Measurements from ENCODE around the gene BMS1.

The BMS1 gene

DNA sequence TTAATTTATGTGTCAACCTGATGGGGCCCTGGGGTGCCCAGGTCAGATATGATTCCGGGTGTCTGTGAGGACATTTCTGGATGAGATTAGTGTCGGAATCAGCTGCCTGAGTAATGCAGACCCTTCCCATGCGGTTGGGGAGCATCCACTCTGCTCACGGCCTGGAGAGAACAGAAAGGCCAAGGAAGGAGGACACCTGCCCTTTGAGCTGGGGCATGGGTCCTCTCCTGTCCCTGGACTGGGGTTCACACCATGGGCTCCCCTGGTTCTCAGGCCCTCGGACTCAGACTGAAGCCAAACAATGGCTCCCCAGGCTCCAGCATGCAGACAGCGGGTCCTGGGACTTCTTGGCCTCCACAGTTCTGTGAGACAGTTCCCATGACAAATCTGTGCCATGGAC, 94.3 kb downstream of the BMS1 start:
- no peak for ATAC-seq (replicated peaks)
- H3K9me3 Mint-ChIP-seq = peaks cover 8 to 10% of the 10 kb centered on the region in 2 donors

GRCh38 chr10:42877496-42878030, 95.0 kb downstream of the BMS1 start:
- no peak for DNase-seq
- ATAC-seq (replicated peaks) = no peak
- Mint-ChIP-seq H3K4me3 (no peak overlapping the region), H3K4me1 (no peaks in the 10 kb centered on the region), H3K27ac (no peak overlapping the region), H3K27me3 (peaks cover 0 to 4% of the 10 kb centered on the region in 2 donors), H3K36me3 (no peaks in the 10 kb centered on the region), H3K9me3 (peaks cover 13 to 16% of the 10 kb centered on the region in 2 donors)

More for the DNA sequence above, 94.3 kb downstream of the BMS1 start:
- Mint-ChIP-seq H3K4me3 (no peak overlapping the region), H3K36me3 (no peaks in the 10 kb centered on the region), H3K27me3 (peaks cover 0 to 4% of the 10 kb centered on the region in 2 donors), H3K4me1 (no peaks in the 10 kb centered on the region), H3K27ac (no peak overlapping the region)
- no peak for DNase-seq

- Mint-ChIP-seq H3K27me3 (peaks cover 0 to 4% of the 10 kb centered on the region in 2 donors), H3K4me3 (no peak overlapping the region), H3K4me1 (no peaks in the 10 kb centered on the region), H3K36me3 (no peaks in the 10 kb centered on the region), H3K9me3 (peaks cover 15 to 20% of the 10 kb centered on the region in 2 donors), H3K27ac (no peak overlapping the region)
- ATAC-seq (replicated peaks) = no peak
- DNase-seq = no peak
These were observed 95.7 kb downstream of the BMS1 start for GRCh38 chr10:42878134-42878820.

DNA sequence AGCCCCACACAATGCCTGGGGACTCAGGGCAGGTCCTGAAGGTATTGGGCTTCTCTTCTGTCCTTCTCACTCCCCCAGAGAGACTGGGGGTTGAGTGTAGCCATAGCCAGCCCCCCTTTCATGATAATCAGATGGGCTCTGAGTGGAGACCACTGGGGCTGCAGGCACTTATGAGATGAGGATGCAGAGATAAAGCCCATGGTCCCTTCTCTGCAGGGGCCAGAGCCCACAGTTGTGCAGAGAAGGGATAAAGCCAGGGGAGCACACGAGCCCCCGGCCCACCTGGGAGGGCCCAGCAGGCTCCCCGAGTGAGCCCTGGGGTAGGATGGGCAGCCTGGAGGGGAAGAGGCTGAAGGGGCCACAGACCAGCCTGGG, 96.2 kb downstream of the BMS1 start:
- Mint-ChIP-seq H3K27ac (no peak overlapping the region), H3K9me3 (peaks cover 15 to 20% of the 10 kb centered on the region in 2 donors), H3K36me3 (no peaks in the 10 kb centered on the region), H3K4me3 (no peak overlapping the region), H3K27me3 (peaks cover 0 to 4% of the 10 kb centered on the region in 2 donors), H3K4me1 (no peaks in the 10 kb centered on the region)
- DNase-seq (no peak), ATAC-seq (replicated peaks) (no peak)

GRCh38 chr10:42879380-42880254, 97.0 kb downstream of the BMS1 start:
- ATAC-seq (replicated peaks) (no peak), DNase-seq (no peak)
- Mint-ChIP-seq H3K27me3 (peaks cover 0 to 4% of the 10 kb centered on the region in 2 donors), H3K9me3 (peaks cover 17 to 20% of the 10 kb centered on the region in 2 donors), H3K4me3 (no peak overlapping the region), H3K27ac (no peak overlapping the region), H3K36me3 (no peaks in the 10 kb centered on the region), H3K4me1 (no peaks in the 10 kb centered on the region)

GRCh38 chr10:42880255-42880620, 97.6 kb downstream of the BMS1 start:
- ATAC-seq (replicated peaks) = no peak
- Mint-ChIP-seq H3K4me3 (no peak overlapping the region), H3K27ac (no peak overlapping the region), H3K9me3 (peaks cover 17 to 20% of the 10 kb centered on the region in 2 donors), H3K36me3 (no peaks in the 10 kb centered on the region), H3K27me3 (peaks cover 0 to 4% of the 10 kb centered on the region in 2 donors), H3K4me1 (no peaks in the 10 kb centered on the region)
- no peak for DNase-seq

DNA sequence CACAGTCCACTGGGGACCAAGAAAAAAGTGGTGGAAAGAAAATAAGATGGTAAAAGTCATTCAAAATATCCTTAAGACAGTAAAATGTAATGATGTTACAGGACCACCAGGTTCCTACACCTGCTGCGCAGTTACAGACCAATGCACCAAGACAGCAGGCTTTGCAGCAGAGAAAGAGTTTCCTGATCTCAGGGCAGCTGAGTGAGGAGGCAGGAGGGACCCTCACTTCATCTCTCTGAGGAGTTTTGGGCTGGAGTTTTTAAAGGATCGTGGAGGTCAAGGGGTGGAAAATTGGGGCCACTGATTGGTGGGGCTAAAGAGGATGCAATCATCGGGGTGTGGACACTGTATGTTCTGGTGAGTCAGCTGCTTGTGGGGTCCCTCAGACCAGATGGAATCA, 100.0 kb downstream of the BMS1 start:
- ATAC-seq (replicated peaks) = no peak
- H3K4me3 Mint-ChIP-seq = no peak overlapping the region
- H3K4me1 Mint-ChIP-seq = no peaks in the 10 kb centered on the region
- no peaks in the 10 kb centered on the region for H3K36me3 Mint-ChIP-seq
- no peak overlapping the region for H3K27ac Mint-ChIP-seq
- peaks cover 17 to 20% of the 10 kb centered on the region in 2 donors for H3K9me3 Mint-ChIP-seq
- no peak for DNase-seq
- peaks cover 0 to 4% of the 10 kb centered on the region in 2 donors for H3K27me3 Mint-ChIP-seq

Measured in stimulated activated naive B cell treated with anti-CD40 and anti-IgM and Interleukin-4, amounts not matched to agents 10 μg/mL and 1 μg/mL and 100 μg/mL, for 72 hours (primary cell).